ENCODE results near the gene ZNF638. TPM values are rescaled to one million over a fixed set of nuclear protein-coding genes. Genes with fewer than 3 reads are reported as not detected.
"Not testable (repeated sequence)": the region's sequence is repeated elsewhere in the genome, so short reads cannot be mapped to it uniquely, and the experiment has no call there.

The ZNF638 gene
- total and polyA plus RNA-seq, 12 donors = 45.2 to 219 (median 82.8) TPM

DNA sequence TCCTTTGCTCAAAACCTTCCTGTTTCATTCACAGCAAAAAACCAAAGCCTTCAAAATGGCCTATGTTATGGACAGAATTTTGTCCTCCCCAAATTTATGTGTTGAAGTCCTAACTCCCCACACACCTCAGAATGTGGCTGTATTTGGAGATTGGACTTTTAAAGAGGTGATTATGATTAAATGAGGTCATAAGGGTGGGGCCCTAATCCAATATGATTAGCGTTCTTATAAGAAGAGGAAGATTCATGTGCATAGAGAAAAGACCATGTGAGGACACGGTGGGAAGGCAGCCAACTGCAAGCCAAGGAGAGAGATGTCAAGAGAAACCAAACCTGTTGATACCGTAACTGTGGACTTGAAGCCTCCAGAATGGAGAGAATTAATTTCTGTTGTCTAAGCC, 4.6 kb upstream of the ZNF638 start:
- Histone ChIP-seq H3K9me3 (peaks cover 0 to 14% (median 2%) of the 10 kb centered on the region in 11 donors), H3K4me1 (peaks cover 0 to 9% (median 4%) of the 10 kb centered on the region in 9 donors), H3K27ac (no peak overlapping the region), H3K36me3 (no peaks in the 10 kb centered on the region), H3K4me3 (no peak overlapping the region), H3K27me3 (no peaks in the 10 kb centered on the region)
- ATAC-seq = no peak
- 92 to 96% methylated on average over 3 of the region's 3 CpGs for WGBS, 2 donors
- intact Hi-C loops (cut with DNase I) = loop anchor here in 1 of 10 donors (5.0 kb wide), 1 partner anchor 35 kb away; no protein-coding TSS in a partner anchor
- TF ChIP-seq, protein P1, sequence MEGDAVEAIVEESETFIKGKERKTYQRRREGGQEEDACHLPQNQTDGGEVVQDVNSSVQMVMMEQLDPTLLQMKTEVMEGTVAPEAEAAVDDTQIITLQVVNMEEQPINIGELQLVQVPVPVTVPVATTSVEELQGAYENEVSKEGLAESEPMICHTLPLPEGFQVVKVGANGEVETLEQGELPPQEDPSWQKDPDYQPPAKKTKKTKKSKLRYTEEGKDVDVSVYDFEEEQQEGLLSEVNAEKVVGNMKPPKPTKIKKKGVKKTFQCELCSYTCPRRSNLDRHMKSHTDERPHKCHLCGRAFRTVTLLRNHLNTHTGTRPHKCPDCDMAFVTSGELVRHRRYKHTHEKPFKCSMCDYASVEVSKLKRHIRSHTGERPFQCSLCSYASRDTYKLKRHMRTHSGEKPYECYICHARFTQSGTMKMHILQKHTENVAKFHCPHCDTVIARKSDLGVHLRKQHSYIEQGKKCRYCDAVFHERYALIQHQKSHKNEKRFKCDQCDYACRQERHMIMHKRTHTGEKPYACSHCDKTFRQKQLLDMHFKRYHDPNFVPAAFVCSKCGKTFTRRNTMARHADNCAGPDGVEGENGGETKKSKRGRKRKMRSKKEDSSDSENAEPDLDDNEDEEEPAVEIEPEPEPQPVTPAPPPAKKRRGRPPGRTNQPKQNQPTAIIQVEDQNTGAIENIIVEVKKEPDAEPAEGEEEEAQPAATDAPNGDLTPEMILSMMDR (IDR thresholded peaks at IDR 0.05) = no peak
- no peak for DNase-seq

DNA sequence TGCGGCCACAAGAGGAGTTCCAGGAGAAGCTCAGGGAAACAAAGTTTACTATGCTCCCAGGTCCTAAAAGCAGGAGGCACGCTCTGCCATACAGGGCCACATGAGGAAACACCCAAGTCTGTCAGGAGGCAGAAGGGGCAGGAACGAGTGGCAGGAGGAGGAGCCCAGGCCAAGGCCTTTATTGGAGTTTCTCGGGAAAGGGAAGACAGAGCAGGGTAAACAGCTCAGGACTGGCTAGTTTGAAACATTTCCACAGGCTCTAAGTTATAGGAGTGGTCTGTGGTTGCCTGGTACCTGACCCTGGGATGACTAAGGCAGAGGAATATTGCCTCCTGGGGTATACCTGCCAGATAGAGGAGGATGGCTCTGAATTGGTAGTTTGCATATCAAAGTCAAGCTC, 3.7 kb upstream of the ZNF638 start:
- H3K36me3 ChIP-seq = no peaks in the 10 kb centered on the region

DNA sequence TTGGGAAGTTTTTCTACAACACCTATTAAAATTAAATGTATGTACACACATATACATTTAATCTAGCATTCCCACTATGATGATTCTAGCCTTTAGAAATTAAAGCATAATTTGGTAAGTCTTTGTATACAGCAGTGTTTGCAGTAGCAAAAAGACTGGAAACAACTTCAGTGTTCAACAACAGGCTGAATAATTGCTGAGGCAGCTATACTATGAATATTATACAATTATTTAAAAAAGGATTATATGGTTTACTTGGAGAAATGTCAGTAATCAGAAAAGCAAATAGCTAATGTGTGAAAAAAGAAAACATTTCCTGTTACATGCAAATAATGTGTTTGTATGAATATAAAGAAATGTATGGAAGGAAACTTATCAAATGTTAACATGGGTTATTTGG, 1.4 kb upstream of the ZNF638 start:
- H3K27me3 ChIP-seq = no peaks in the 10 kb centered on the region
- H3K36me3 ChIP-seq = peaks cover 0 to 9% (median 0%) of the 10 kb centered on the region in 9 donors
- no peak for DNase-seq
- TF ChIP-seq, protein P1 (IDR thresholded peaks at IDR 0.05) = no peak
- no peak for ATAC-seq
- no peak overlapping the region for H3K27ac ChIP-seq
- H3K4me1 ChIP-seq = peaks cover 3 to 36% (median 26%) of the 10 kb centered on the region in 9 donors
- H3K9me3 ChIP-seq = peaks cover 0 to 7% (median 0%) of the 10 kb centered on the region in 11 donors
- intact Hi-C loops (cut with DNase I) = loop anchor here in 6 of 10 donors (2.0 to 5.0 kb wide), 6 partner anchors 33 to 108 kb away; partner anchors contain the start of gene PAIP2B (in 1 of the 6)
- H3K4me3 ChIP-seq = no peak overlapping the region

More for the DNA sequence above, 3.7 kb upstream of the ZNF638 start:
- DNase-seq (no peak), ATAC-seq (no peak)
- no peak overlapping the region for H3K4me3 ChIP-seq
- no peak overlapping the region for H3K27ac ChIP-seq
- H3K27me3 ChIP-seq = no peaks in the 10 kb centered on the region
- 58 to 65% methylated on average over 4 of the region's 4 CpGs for WGBS, 2 donors
- H3K9me3 ChIP-seq = peaks cover 0 to 7% (median 0%) of the 10 kb centered on the region in 11 donors
- TF ChIP-seq, protein P1 (IDR thresholded peaks at IDR 0.05) = no peak
- peaks cover 0 to 14% (median 7%) of the 10 kb centered on the region in 9 donors for H3K4me1 ChIP-seq
- intact Hi-C loops (cut with DNase I) = loop anchor here in 1 of 10 donors (5.0 kb wide), 1 partner anchor 36 kb away; no protein-coding TSS in a partner anchor

DNA sequence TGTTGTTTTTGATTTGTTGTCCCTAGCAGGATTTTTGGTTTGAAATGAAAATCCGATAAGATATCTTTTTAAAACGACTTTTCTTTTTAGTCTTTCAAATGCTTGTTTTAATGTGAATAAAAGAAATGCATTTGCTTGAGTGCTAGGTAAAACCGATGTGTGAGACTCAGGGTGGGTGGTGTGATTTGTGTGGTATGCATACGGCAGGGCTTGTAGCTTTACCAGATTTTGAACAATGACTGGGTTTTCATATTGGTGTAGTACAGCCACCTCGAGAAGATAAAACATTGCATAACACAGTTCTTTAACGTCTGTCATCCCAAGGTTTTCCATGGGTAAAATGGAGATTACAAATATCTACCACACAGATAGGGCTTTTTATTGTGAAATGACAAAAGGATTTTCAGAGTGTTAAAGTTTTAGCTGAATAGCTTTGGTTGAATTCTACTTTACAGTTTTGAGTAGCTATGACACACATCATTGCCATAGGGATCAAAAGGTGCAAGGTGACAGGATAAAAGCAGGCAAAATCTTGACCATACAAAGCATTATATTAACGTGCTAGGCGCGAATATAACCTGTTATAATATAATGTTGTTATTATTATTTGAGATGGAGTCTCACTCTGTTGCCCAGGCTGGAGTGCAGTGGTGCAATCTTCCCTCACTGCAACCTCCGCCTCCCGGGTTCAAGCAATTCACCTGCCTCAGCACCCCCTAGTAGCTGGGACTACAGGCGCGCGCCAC, 824 bp upstream of the ZNF638 start:
- intact Hi-C loops (cut with DNase I) = loop anchor here in 6 of 10 donors (1.0 to 5.0 kb wide), 8 partner anchors 33 to 108 kb away; partner anchors contain the start of gene PAIP2B (in 2 of the 6)
- TF ChIP-seq, protein P1 (IDR thresholded peaks at IDR 0.05) = no peak
- no peak for DNase-seq

DNA sequence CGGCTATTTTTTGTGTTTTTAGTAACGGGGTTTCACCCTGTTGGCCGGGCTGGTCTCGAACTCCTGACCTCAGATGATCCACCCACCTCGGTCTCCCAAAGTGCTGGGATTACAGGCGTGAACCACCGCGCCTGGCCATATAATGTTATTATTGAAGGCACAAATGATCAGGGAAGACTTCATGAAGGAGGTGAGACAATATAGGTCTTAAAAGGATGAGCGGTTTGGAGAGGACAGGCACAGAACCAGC, 326 bp upstream of the ZNF638 start:
- Histone ChIP-seq H3K27ac (peak overlapping the region in 9 of 10 donors; percentile 38 to 96 (median 95)), H3K36me3 (peaks cover 0 to 11% (median 0%) of the 10 kb centered on the region in 9 donors), H3K4me1 (peaks cover 3 to 46% (median 35%) of the 10 kb centered on the region in 9 donors), H3K4me3 (peak overlapping the region in 9 of 10 donors; percentile 71 to 97 (median 85))
- 10 to 15% methylated on average over 9 of the region's 9 CpGs for WGBS, 2 donors
- not testable (repeated sequence) for H3K9me3 ChIP-seq, DNase-seq, ATAC-seq, H3K27me3 ChIP-seq
- intact Hi-C loops (cut with DNase I) = loop anchor here in 6 of 10 donors (1.0 to 5.0 kb wide), 8 partner anchors 34 to 109 kb away; partner anchors contain the start of gene PAIP2B (in 2 of the 6)

More for the DNA sequence above, 824 bp upstream of the ZNF638 start:
- Histone ChIP-seq H3K4me3 (peak overlapping the region in 9 of 10 donors; percentile 71 to 97 (median 85)), H3K27me3 (no peaks in the 10 kb centered on the region), H3K36me3 (peaks cover 0 to 11% (median 0%) of the 10 kb centered on the region in 9 donors), H3K9me3 (peaks cover 0 to 7% (median 0%) of the 10 kb centered on the region in 11 donors), H3K27ac (peak overlapping the region in 7 of 10 donors; percentile 38 to 96 (median 95)), H3K4me1 (peaks cover 3 to 41% (median 30%) of the 10 kb centered on the region in 9 donors)
- 54 to 60% methylated on average over 14 of the region's 14 CpGs for WGBS, 2 donors
- ATAC-seq = no peak

Data from heart right ventricle (tissue), 16 donors.